H1 (cell line): ENCODE measurements around the gene COL19A1. TPM values are rescaled to one million over a fixed set of nuclear protein-coding genes. Genes with fewer than 3 reads are reported as not detected.

ENCODE experiments used
- CTCF ChIA-PET: fragments of 300-600 bp; sonication (Branson Sonifier 250); formaldehyde crosslinking; loops from one replicate; lab custom pipeline; 2021; ENCODE audit not compliant: partially characterized antibody; lab: Charles Lee
- POLR2A ChIA-PET: fragments of 300-600 bp; sonication (Branson Sonifier 250); formaldehyde crosslinking; loops from one replicate; lab custom pipeline; 2021; ENCODE audit warnings: inconsistent platforms; ENCODE audit not compliant: partially characterized antibody; lab: Charles Lee
- DNase-seq, 2 experiments: peaks; one replicate each; pipeline versions ENCODE4 v3.0.0 to v3.0.0-alpha.2; 2010 to 2022; ENCODE audit warnings: low spot score in 2 of 2, low read depth in 1 of 2, mixed read lengths in 1 of 2
- FAIRE-seq: peaks from 2 replicates; lab custom pipeline; 2011; peaks lifted over from hg19 to GRCh38; lab: Jason Lieb, UNC
- H2AFZ ChIP-seq: 2 replicates; pipeline ENCODE4 v1.8.1; 2012; ENCODE audit warnings: low read length, inconsistent platforms
- H2AK5ac ChIP-seq: 2 replicates; pipeline ENCODE4 v1.6.1; 2013; ENCODE audit warnings: low read depth, low read length
- H2BK120ac ChIP-seq: replicated peaks from 2 replicates; pipeline ENCODE3; 2013; ENCODE audit warnings: low read depth, low read length, inconsistent platforms
- H2BK12ac ChIP-seq: 2 replicates; pipeline ENCODE4 v1.6.1; 2013; ENCODE audit warnings: low read depth, low read length
- H2BK15ac ChIP-seq: 2 replicates; pipeline ENCODE4 v1.6.1; 2013; ENCODE audit warnings: low read length
- H2BK20ac ChIP-seq: 2 replicates; pipeline ENCODE4 v1.6.1; 2013; ENCODE audit warnings: low read length
- H2BK5ac ChIP-seq: 2 replicates; pipeline ENCODE4 v1.6.1; 2013; ENCODE audit warnings: low read depth, low read length
- H3K14ac ChIP-seq: 2 replicates; pipeline ENCODE4 v1.6.1; 2013; ENCODE audit warnings: inconsistent platforms; ENCODE audit not compliant: insufficient read length
- H3K18ac ChIP-seq: 2 replicates; pipeline ENCODE4 v1.6.1; 2013; ENCODE audit warnings: low read length; ENCODE audit errors: extremely low read depth
- H3K23ac ChIP-seq: 2 replicates; pipeline ENCODE4 v1.6.1; 2013; ENCODE audit warnings: inconsistent platforms; ENCODE audit not compliant: insufficient read length
- H3K23me2 ChIP-seq: 2 replicates; pipeline ENCODE4 v1.6.1; 2013; ENCODE audit warnings: low read depth, low read length
- H3K27ac ChIP-seq: 2 replicates; pipeline ENCODE4 v1.6.1; 2011; ENCODE audit warnings: low read depth, low read length, inconsistent platforms
- H3K27me3 ChIP-seq, 4 experiments: replicated peaks in 1 of 4; 1 replicate in 1 of 4; 2 replicates in 3 of 4; pipeline versions ENCODE4 v1.6.1 to v1.8.1; 2011 to 2013; ENCODE audit warnings: low read length in 3 of 4, mild to moderate bottlenecking in 3 of 4, inconsistent platforms in 2 of 4, mixed read lengths in 2 of 4, moderate library complexity in 1 of 4; ENCODE audit not compliant: control insufficient read depth in 3 of 4, insufficient read depth in 3 of 4; ENCODE audit errors: extremely low read depth in 1 of 4
- H3K36me3 ChIP-seq, 4 experiments: 2 replicates each; pipeline versions ENCODE4 v1.6.1 to v1.8.1; 2011 to 2013; ENCODE audit warnings: mild to moderate bottlenecking in 4 of 4, low read length in 3 of 4, moderate library complexity in 2 of 4, control low read depth in 1 of 4, inconsistent platforms in 1 of 4; ENCODE audit not compliant: insufficient read depth in 4 of 4, control insufficient read depth in 2 of 4
- H3K4ac ChIP-seq: replicated peaks from 2 replicates; pipeline ENCODE3; 2013; ENCODE audit warnings: low read length, low read depth, mixed read lengths, inconsistent platforms; ENCODE audit not compliant: insufficient read length
- H3K4me1 ChIP-seq, 4 experiments: replicated peaks in 1 of 4; 1 replicate in 1 of 4; 2 replicates in 3 of 4; pipeline versions ENCODE4 v1.6.1 to v1.8.1; 2011 to 2013; ENCODE audit warnings: low read length in 3 of 4, inconsistent platforms in 2 of 4, mixed read lengths in 1 of 4; ENCODE audit not compliant: insufficient read depth in 4 of 4, control insufficient read depth in 3 of 4
- H3K4me2 ChIP-seq, 2 experiments: 2 replicates each; pipeline versions ENCODE4 v1.6.1 to v1.8.1; 2011 to 2013; ENCODE audit warnings: low read depth in 2 of 2, low read length in 2 of 2, control low read depth in 1 of 2, inconsistent platforms in 1 of 2, mild to moderate bottlenecking in 1 of 2; ENCODE audit not compliant: insufficient read depth in 1 of 2
- H3K4me3 ChIP-seq, 4 experiments: fragments of 200-600, 300-600 bp in 1 of 4; sonication (generic), shearing (Covaris generic), sonication (Bioruptor Twin) in 1 of 4; 2 replicates each; pipeline versions ENCODE4 v1.5.1 to v1.8.1; 2011 to 2016; ENCODE audit warnings: low read length in 4 of 4, low read depth in 3 of 4, control low read depth in 2 of 4, inconsistent platforms in 2 of 4, mild to moderate bottlenecking in 2 of 4, mixed read lengths in 1 of 4, moderate library complexity in 1 of 4; ENCODE audit not compliant: insufficient read depth in 2 of 4; ENCODE audit errors: extremely low read depth in 1 of 4
- H3K56ac ChIP-seq: replicated peaks from 2 replicates; pipeline ENCODE3; 2013; ENCODE audit warnings: low read depth, mild to moderate bottlenecking, mixed read lengths, low read length, inconsistent platforms; ENCODE audit not compliant: insufficient read length
- H3K79me1 ChIP-seq: 2 replicates; pipeline ENCODE4 v1.6.1; 2013; ENCODE audit warnings: low read depth, low read length, control low read depth
- H3K79me2 ChIP-seq, 2 experiments: 2 replicates each; pipeline versions ENCODE4 v1.6.1 to v1.8.1; 2012 to 2013; ENCODE audit warnings: low read length in 2 of 2, mild to moderate bottlenecking in 2 of 2, inconsistent platforms in 1 of 2; ENCODE audit not compliant: insufficient read depth in 2 of 2, control insufficient read depth in 1 of 2
- H3K9ac ChIP-seq, 4 experiments: replicated peaks in 1 of 4; 1 replicate in 1 of 4; 2 replicates in 3 of 4; pipeline versions ENCODE4 v1.6.1 to v1.8.1; 2011 to 2013; ENCODE audit warnings: low read depth in 3 of 4, low read length in 3 of 4, control low read depth in 2 of 4, mild to moderate bottlenecking in 2 of 4, moderate library complexity in 2 of 4, inconsistent platforms in 1 of 4; ENCODE audit errors: extremely low read depth in 1 of 4
- H3K9me3 ChIP-seq, 2 experiments: 2 replicates each; pipeline versions ENCODE4 v1.6.1 to v1.8.1; 2012 to 2013; ENCODE audit warnings: mild to moderate bottlenecking in 2 of 2, moderate library complexity in 2 of 2, control low read depth in 1 of 2, inconsistent platforms in 1 of 2, low read depth in 1 of 2, low read length in 1 of 2, mixed read lengths in 1 of 2; ENCODE audit not compliant: insufficient read depth in 2 of 2
- H4K20me1 ChIP-seq, 2 experiments: replicated peaks in 1 of 2; 2 replicates each; pipeline versions ENCODE3 to v1.8.1; 2011 to 2013; ENCODE audit warnings: inconsistent platforms in 2 of 2, low read length in 2 of 2, mild to moderate bottlenecking in 1 of 2; ENCODE audit not compliant: insufficient read depth in 2 of 2, control insufficient read depth in 1 of 2
- H4K5ac ChIP-seq: 2 replicates; pipeline ENCODE4 v1.6.1; 2013; ENCODE audit warnings: low read length, low read depth, mixed read lengths, inconsistent platforms; ENCODE audit not compliant: insufficient read length
- H4K8ac ChIP-seq: 2 replicates; pipeline ENCODE4 v1.8.0; 2013; ENCODE audit warnings: mild to moderate bottlenecking, moderate library complexity, low read length, inconsistent platforms; ENCODE audit not compliant: insufficient read depth; ENCODE audit errors: extremely low read depth
- H4K91ac ChIP-seq: replicated peaks from 2 replicates; pipeline ENCODE3; 2013; ENCODE audit warnings: low read length, mixed read lengths, inconsistent platforms; ENCODE audit not compliant: insufficient read length
- BACH1 ChIP-seq: IDR thresholded peaks from 2 replicates; pipeline ENCODE4 v1.6.1; 2012; ENCODE audit warnings: low read length, improper control_type of control experiment
- BRCA1 ChIP-seq: IDR thresholded peaks from 2 replicates; pipeline ENCODE4 v1.6.1; 2012; ENCODE audit warnings: low read depth, low read length, improper control_type of control experiment
- CBX5 ChIP-seq: fragments of 300-800, 300-1000 bp; sonication (generic); IDR thresholded peaks from 2 replicates; pipeline ENCODE4 v1.7.1; 2016; ENCODE audit warnings: antibody characterized with exemption, low read length, low read depth
- CHD2 ChIP-seq: IDR thresholded peaks from 2 replicates; pipeline ENCODE4 v1.6.1; 2012; ENCODE audit warnings: low read length, improper control_type of control experiment
- EZH2 ChIP-seq: fragments of 200-600 bp; sonication (generic); IDR thresholded peaks from 2 replicates; pipeline ENCODE4 v1.7.1; 2012; ENCODE audit warnings: low read depth, mild to moderate bottlenecking, moderate library complexity, low read length, inconsistent platforms; ENCODE audit not compliant: severe bottlenecking
- JUN ChIP-seq: IDR thresholded peaks from 2 replicates; pipeline ENCODE4 v1.6.1; 2011; ENCODE audit warnings: low read depth, mild to moderate bottlenecking, improper control_type of control experiment, low read length
- MAFK ChIP-seq: IDR thresholded peaks from 2 replicates; pipeline ENCODE4 v1.6.1; 2012; ENCODE audit warnings: low read depth, mild to moderate bottlenecking, improper control_type of control experiment, low read length
- RAD21 ChIP-seq, 2 experiments: IDR thresholded peaks in 1 of 2; conservative IDR thresholded peaks in 1 of 2; 2 replicates each; pipeline ENCODE4 v1.6.1; 2011; ENCODE audit warnings: low read depth in 2 of 2, low read length in 2 of 2, improper control_type of control experiment in 1 of 2, inconsistent platforms in 1 of 2, mild to moderate bottlenecking in 1 of 2, moderate library complexity in 1 of 2
- TBP ChIP-seq: IDR thresholded peaks from 2 replicates; pipeline ENCODE4 v1.6.1; 2011; ENCODE audit warnings: low read depth, low read length, improper control_type of control experiment
- TEAD4 ChIP-seq: IDR thresholded peaks from 2 replicates; pipeline ENCODE4 v1.6.1; 2012; ENCODE audit warnings: low read depth, low read length, inconsistent platforms, mixed read lengths
- USF2 ChIP-seq: IDR thresholded peaks from 2 replicates; pipeline ENCODE4 v1.6.1; 2011; ENCODE audit warnings: low read length, improper control_type of control experiment
- YY1 ChIP-seq: IDR thresholded peaks from 2 replicates; pipeline ENCODE4 v1.6.1; 2011; ENCODE audit warnings: low read depth, mild to moderate bottlenecking, low read length
- WGBS, 2 experiments: shearing (Covaris generic) in 1 of 2; methylation state at CpG; one replicate each; pipeline versions ENCODE4 v1.1.6 to v1.1.7; 2013 to 2015; ENCODE audit warnings: low lambda C conversion rate in 2 of 2, mixed read lengths in 2 of 2, inconsistent platforms in 1 of 2, low coverage in 1 of 2, missing lambda C conversion rate in 1 of 2; ENCODE audit not compliant: insufficient replicate concordance in 2 of 2, insufficient coverage in 1 of 2, insufficient read length in 1 of 2; ENCODE audit errors: extremely low coverage in 1 of 2, missing lambda C conversion rate in 1 of 2; 5-methylcytosine and 5-hydroxymethylcytosine counted together
- polyA plus RNA-seq, 7 experiments: library from polyadenylated mRNA; depleted of rRNA in 3 of 7; stranded (reverse) in 5 of 7; unstranded in 2 of 7; fragments of >200 nt in 5 of 7; fragments of 200-250 nt in 2 of 7; gene quantifications; 1 replicate in 5 of 7; 2 replicates in 1 of 7; 4 replicates in 1 of 7; pipeline versions ENCODE4 v1.2.1 to v1.2.3, GENCODE V29; 2011 to 2013; ENCODE audit warnings: missing spikeins in 2 of 7, mixed read lengths in 2 of 7
- total RNA-seq: library from RNA; stranded (reverse); fragmentation: NEBNext Ultra II Directional; extraction: Animal tissue kit (Norgen Biotek cat#: 25700); gene quantifications from 2 replicates; pipeline ENCODE4 v1.2.1, GENCODE V29; 2021

COL19A1 gene
- total and polyA plus RNA-seq, 2 of the 8 experiments (the other 6 are each of a cell fraction or from before 2014, with no cell fraction given): not detected

GRCh38 chr6:70099732-70100131, 233.4 kb downstream of the COL19A1 start:
- no peak for DNase-seq
- Histone ChIP-seq H2BK15ac (no peak overlapping the region), H3K36me3 (no peaks in the 10 kb centered on the region), H3K9me3 (no peaks in the 10 kb centered on the region), H2BK20ac (no peak overlapping the region), H4K91ac (no peak overlapping the region), H3K79me1 (no peaks in the 10 kb centered on the region), H3K23me2 (no peaks in the 10 kb centered on the region), H3K27ac (no peak overlapping the region), H3K18ac (no peak overlapping the region), H4K20me1 (no peaks in the 10 kb centered on the region), H3K79me2 (no peaks in the 10 kb centered on the region), H2BK120ac (no peak overlapping the region), H3K4me2 (no peak overlapping the region), H4K8ac (no peak overlapping the region), H3K27me3 (no peaks in the 10 kb centered on the region), H3K4me1 (no peaks in the 10 kb centered on the region), H2BK12ac (no peak overlapping the region), H3K14ac (no peak overlapping the region), H3K9ac (no peak overlapping the region; a peak in 1 of 7 replicates), H2BK5ac (no peak overlapping the region), H2AK5ac (no peak overlapping the region), H4K5ac (no peak overlapping the region), H3K4me3 (no peak overlapping the region), H3K23ac (no peak overlapping the region), H2AFZ (no peak overlapping the region), H3K56ac (no peak overlapping the region), H3K4ac (no peak overlapping the region)
- no peak for TF ChIP-seq BACH1
- no peak for TF ChIP-seq USF2
- no peak for TF ChIP-seq BRCA1
- TF ChIP-seq JUN: no peak
- TF ChIP-seq TEAD4: no peak
- no peak for TF ChIP-seq RAD21 (IDR thresholded peaks at IDR 0.05 in 1 of 2, conservative IDR thresholded peaks at IDR 0.05 in 1 of 2; ENCODE audit: low read depth in 2 of 2, low read length in 2 of 2)
- no peak for TF ChIP-seq YY1
- no peak for TF ChIP-seq CBX5
- no peak for TF ChIP-seq CHD2
- no peak for TF ChIP-seq EZH2
- no peak for TF ChIP-seq MAFK
- TF ChIP-seq TBP: no peak
- FAIRE-seq: no peak
- 90% methylated on average over 3 of the region's 3 CpGs; no CpG with 5 or more reads in 1 of the 2 experiments for WGBS, 2 experiments
- CTCF ChIA-PET: no interaction called here
- POLR2A ChIA-PET: no interaction called here
